ENCODE results near the gene MANF. TPM values are rescaled to one million over a fixed set of nuclear protein-coding genes. Genes with fewer than 3 reads are reported as not detected.

Gene MANF
- total and polyA plus RNA-seq, 2 experiments from 2014 or later = 48.7 to 92.7 TPM

- H3K36me3 Mint-ChIP-seq (ENCODE audit: low read depth) = peaks cover 78% of the 10 kb centered on the region
- no peak overlapping the region for H3K4me2 ChIP-seq
- peak overlapping the region; percentile 10; the same call in 1 of the 3 replicates for H3K4me3 Mint-ChIP-seq
- no peaks in the 10 kb centered on the region for H3K27me3 ChIP-seq (ENCODE audit: insufficient read depth)
- peaks cover 16% of the 10 kb centered on the region; the same call in 2 of the 3 replicates for H3K9me3 Mint-ChIP-seq
- H4K20me1 ChIP-seq (replicated peaks; ENCODE audit: insufficient read depth) = peaks cover 46% of the 10 kb centered on the region
- H3K27me3 Mint-ChIP-seq (ENCODE audit: insufficient read depth, low read depth, poor library complexity) = peaks cover 18% of the 10 kb centered on the region
- H3F3A ChIP-seq (replicated peaks; ENCODE audit: low read depth) = peaks cover 46% of the 10 kb centered on the region
- peak overlapping the region; percentile 95; the same call in 1 of the 2 replicates for H3K27ac ChIP-seq (ENCODE audit: low read depth)
- no peak overlapping the region for H3K4me3 ChIP-seq
- peaks cover 31% of the 10 kb centered on the region for H3K4me1 ChIP-seq (ENCODE audit: insufficient read depth)
- DNase-seq (ENCODE audit: low spot score) = peak; percentile 85
- peak overlapping the region; percentile 80; the same call in 1 of the 2 replicates for H3K27ac Mint-ChIP-seq
- ATAC-seq = peak; percentile 10
- H3K4me1 Mint-ChIP-seq = peaks cover 49% of the 10 kb centered on the region
- peaks cover 60% of the 10 kb centered on the region for H3K79me2 ChIP-seq (replicated peaks; ENCODE audit: insufficient read depth)
- H3K9me2 ChIP-seq (ENCODE audit: insufficient read depth) = no peaks in the 10 kb centered on the region
- TF ChIP-seq EZH2phosphoT487 (IDR thresholded peaks at IDR 0.05; ENCODE audit: unreplicated experiment) (no peak), POLR2AphosphoS5 (IDR thresholded peaks at IDR 0.05; ENCODE audit: low read depth) (peak; percentile 33; the same call in 1 of the 2 replicates), CTCF (conservative IDR thresholded peaks at IDR 0.05; ENCODE audit: low read depth in 2 of 2) (peak; percentile 82 to 83), EZH2 (IDR thresholded peaks at IDR 0.05; ENCODE audit: low read depth, unreplicated experiment) (no peak), ZNF114 (CRISPR knock-in tag; IDR thresholded peaks at IDR 0.05) (no peak), ZNF331 (CRISPR knock-in tag; IDR thresholded peaks at IDR 0.05; ENCODE audit: low read depth) (no peak), REST (IDR thresholded peaks at IDR 0.05; ENCODE audit: unreplicated experiment) (no peak)
- H2AFZ ChIP-seq = no peak overlapping the region
- peaks cover 31% of the 10 kb centered on the region for H3K36me3 ChIP-seq (ENCODE audit: insufficient read depth)
Observed at GRCh38 chr3:51389423-51390183, 4.5 kb downstream of the MANF start.

Measured in GM23338 (cell line).